Right kidney (tissue), 1 donor: Measurements from ENCODE around the gene ADAMTS3.
A peak's percentile ranks its signal among the peaks of the same experiment; 100 is the strongest.
"Not testable (repeated sequence)": the region's sequence is repeated elsewhere in the genome, so short reads cannot be mapped to it uniquely, and the experiment has no call there.

Source experiments
- DNase-seq: peaks from one replicate; pipeline ENCODE4 v3.0.0-alpha.2; 2016

The ADAMTS3 gene

GRCh38 chr4:72553540-72554337, 15.3 kb downstream of the ADAMTS3 start:
- no peak for DNase-seq

DNA sequence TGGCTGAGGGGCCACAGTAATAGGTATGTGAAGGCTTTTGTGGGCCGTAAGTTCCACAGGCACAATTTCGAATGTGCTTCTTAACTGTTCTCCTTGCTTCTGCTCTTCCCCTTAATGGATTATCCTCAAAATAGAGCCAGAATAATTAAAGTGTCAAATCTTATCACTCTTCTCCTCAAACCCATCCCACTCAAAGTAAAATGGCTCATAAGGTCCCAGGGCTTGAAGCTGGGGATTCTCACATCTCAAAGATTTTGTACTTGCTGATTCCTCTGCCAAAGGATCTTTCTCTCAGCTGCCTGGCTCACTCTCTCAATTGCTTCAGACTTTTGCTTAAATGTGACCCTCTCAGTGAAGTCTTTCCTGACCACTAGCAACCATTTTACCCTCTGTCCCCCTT, 16.6 kb downstream of the ADAMTS3 start:
- no peak for DNase-seq

DNA sequence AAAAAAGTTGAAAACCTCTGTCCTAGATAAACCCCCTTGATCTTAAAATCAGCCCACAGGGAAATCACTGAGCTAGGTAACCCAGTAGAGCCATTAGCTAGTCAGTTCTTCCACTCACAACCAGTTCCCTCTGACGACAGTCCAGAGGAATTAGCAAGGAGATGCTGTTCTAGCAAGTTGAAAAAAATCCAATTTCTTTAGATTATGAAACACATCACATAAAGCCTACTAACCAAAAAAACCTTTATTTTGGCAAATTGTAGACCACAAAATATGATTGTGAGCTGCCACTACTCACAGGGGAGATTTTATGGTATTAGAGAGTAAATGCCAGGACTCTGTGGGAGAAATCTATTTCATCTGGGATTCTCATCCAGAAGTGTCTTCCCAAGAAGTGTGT, 22.6 kb downstream of the ADAMTS3 start:
- no peak for DNase-seq

GRCh38 chr4:72540694-72541093, 28.3 kb downstream of the ADAMTS3 start:
- not testable (repeated sequence) for DNase-seq

DNA sequence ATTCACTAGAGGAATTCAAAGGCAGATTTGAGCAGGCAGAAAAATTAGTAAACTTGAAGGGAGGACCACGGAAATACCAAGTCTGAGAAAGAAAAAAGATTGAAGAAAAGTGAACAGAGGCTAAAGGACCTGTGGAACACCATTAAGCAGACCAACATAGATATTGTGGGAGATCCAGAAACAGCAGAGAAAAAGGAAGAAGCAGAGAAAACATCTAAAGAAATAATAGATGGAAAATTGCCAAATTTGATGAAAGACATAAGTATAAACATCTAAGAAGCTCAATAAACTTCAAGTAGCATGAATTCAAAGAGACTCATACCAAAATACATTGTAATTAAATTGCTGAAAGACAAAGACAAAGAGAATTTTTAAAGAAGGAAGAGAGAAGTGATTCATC, 31.0 kb downstream of the ADAMTS3 start:
- no peak for DNase-seq

- no peak for DNase-seq
Measured at GRCh38 chr4:72536443-72536842, 32.6 kb downstream of the ADAMTS3 start.

DNA sequence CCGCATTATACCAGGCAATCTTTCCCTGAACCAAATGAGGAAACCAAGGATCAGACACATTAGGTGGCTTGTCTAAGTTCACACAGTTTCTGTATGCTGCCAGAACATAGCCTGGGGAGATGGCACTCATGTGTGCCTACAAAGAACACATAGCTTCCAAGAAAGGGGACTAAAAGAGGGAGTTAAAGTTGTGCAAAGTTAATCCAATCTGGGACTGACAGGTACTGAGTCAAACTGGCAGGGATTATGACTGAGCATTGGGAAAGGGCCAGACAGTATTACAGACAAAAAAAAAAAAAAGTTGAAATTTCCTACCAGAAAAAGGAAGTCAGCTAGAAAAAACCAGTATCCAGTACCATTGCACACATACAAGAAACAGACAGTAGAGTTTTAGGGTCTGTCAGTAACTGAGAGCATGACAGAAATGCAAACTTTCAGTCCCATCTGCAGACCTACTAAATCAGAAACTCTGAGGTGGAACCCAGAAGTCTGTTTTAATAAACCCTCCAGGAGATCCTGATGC, 37.2 kb downstream of the ADAMTS3 start:
- no peak for DNase-seq

GRCh38 chr4:72531322-72531721, 37.7 kb downstream of the ADAMTS3 start:
- no peak for DNase-seq

DNA sequence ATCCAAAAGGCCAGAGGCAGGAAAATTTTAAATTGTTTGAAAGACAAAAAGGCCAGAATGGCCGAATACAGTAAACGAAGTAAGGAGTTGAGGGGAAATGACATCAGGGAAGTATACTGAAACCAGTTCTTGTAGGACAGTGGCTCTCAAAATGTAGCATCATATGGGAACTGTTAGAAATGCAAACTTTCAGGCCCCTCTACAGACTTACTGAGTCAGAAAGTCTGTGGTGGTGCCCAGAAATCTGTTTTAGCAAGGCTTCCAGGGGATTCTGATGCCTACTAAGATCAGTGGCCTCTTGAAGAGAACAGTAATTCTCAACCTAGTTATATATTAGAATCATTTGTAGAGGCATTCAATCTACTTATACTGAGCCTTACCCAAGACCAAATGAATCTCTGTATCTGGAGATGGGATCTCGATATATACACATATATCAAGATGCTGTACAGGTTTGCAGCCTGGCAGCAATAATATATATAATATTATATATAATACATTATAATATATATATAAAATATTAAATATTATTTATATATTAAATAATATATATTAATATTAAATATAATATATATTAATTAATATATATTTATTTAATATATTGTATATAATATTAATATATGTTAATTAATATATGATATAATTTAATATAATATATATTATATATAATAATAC, 39.7 kb downstream of the ADAMTS3 start:
- DNase-seq = no peak

- DNase-seq = no peak
Measured at GRCh38 chr4:72527038-72527646, 41.9 kb downstream of the ADAMTS3 start.

DNA sequence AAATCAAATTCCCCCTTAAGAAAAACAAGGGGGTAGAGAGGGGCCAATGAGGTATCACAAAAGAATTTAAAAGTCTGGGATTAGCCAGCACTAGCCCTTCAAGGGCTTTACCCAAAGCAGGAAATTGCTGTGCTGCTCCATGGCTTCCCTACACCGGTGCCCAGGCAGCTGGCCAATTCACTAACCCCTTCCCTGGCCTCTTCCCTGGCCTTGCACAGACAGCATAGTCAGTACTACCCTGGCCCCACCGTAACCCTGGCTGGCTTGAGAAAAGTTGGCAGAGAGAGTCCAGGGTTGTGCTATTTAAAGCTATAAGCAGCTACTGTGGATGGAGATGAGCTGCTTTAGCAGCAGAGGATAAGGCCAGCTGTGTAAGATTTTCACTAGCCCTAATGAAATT, 43.1 kb downstream of the ADAMTS3 start:
- DNase-seq = no peak

GRCh38 chr4:72522440-72522839, 46.6 kb downstream of the ADAMTS3 start:
- no peak for DNase-seq

DNA sequence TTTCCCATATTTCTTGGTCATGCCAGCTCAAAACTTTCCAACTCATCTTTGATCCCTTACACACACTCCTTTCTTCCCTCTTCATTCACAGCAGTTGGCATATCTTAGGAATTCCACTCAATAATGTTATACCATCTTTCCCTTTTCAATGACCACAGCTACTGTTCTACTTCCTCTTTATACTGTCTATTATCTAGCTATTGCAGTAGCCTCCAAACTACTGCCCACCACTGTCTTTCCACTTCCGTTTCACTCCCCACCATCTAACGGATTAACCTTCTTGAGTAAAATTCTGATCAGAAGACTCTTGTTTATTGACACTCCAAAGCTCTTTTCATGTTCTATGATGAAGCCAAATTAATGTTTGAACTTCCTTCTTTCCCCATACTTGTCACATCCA, 55.8 kb downstream of the ADAMTS3 start:
- no peak for DNase-seq

DNA sequence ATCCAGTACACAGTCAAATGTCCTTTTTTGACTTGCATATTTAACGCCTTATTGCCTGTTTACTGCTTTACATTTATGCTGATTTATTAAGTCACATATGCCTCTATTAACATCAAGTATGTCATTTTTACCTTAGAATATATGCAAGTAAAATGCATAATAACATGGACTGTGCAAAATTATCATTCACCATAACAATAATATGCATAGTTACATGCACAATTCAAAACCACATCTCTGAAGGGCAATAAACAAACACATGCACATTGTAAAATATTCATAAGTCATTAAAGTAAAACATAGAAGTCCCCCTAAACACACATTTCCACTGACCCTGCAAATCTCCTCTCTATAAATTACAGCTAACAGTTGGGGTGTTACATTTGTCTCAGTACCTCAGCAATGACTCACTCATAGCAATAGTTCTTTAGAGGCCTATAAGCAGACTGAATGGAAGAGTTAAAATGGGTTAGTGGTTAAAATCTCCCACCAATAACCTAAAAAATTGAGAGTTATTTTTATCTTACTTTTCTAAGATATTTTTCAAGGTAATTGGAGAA, 61.1 kb downstream of the ADAMTS3 start:
- no peak for DNase-seq

DNA sequence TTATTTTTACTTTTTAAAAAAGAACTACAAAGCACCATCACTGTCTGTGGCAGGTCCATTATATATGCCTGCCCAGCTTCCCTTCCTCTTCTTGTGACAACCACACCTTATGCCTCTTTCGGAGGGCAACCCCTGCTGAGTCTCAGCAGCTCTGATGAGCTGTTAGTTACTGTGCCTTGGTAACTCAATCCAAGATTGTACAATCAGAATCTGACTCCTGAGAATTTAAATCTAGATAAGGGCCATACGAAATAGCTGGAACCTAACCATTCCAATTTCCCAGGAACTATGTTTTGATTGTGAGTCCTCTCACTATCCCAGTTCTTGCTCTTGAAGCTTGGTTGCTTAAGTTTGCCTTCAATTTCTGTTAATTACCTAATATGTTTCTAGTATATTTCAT, 61.9 kb downstream of the ADAMTS3 start:
- DNase-seq = no peak

DNA sequence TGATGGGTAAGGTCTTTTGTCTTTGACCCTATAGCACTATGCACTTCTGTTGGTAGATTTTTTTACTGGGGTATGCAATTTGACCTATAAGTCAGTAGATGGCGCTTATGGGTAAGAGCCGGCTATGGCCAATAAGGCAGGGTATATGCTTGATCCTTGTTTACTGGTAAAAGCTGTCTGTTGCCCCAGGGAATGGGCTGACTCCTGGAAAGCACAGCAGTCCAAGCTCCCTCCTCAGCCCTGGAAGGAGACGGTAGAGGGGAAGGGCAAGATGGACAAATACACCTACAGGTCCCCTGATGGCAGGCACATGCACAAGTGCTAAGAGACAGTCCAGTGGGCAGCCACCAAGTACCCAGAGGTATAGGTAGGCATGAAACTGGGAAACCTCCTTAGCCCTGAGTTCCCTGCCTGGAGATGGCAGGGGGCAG, 63.7 kb downstream of the ADAMTS3 start:
- peak; percentile 16 for DNase-seq

DNA sequence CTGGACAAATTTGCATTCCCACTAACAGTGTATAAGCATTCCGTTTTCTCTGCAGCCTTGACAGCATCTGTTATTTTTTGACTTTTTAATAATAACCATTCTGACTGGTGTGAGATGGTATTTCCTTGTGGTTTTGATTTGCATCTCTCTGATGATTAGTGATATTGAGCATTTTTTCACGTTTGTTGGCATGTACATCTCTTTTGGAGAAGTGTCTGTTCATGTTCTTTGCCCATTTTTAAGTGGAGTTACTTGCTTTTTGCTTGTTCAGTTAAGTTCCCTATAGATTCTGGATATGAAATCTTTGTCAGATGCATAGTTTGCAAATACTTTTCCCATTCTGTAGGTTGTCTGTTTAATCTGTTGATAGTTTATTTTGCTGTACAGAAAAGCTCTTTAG, 68.8 kb downstream of the ADAMTS3 start:
- no peak for DNase-seq

GRCh38 chr4:72496119-72496518, 72.9 kb downstream of the ADAMTS3 start:
- DNase-seq = no peak

GRCh38 chr4:72494156-72494555, 74.9 kb downstream of the ADAMTS3 start:
- no peak for DNase-seq

DNA sequence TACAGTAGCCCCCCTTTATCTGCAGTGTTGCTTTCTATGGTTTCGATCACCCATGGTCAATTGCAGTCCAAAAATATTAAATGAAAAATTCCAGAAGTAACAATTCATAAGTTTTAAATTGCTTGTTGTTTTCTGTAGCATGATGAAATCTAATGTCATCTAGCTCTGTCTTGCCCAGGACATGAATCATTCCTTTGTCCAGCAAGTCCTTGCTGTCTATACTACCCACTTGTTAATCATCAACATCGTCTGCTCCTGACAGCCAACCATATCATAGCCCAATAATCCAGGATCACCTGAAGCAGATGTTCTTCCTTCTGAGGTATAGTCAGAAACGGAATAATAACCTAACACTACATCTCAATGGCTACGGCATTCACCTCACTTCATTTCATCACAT, 79.8 kb downstream of the ADAMTS3 start:
- no peak for DNase-seq

GRCh38 chr4:72486991-72487390, 82.0 kb downstream of the ADAMTS3 start:
- no peak for DNase-seq

DNA sequence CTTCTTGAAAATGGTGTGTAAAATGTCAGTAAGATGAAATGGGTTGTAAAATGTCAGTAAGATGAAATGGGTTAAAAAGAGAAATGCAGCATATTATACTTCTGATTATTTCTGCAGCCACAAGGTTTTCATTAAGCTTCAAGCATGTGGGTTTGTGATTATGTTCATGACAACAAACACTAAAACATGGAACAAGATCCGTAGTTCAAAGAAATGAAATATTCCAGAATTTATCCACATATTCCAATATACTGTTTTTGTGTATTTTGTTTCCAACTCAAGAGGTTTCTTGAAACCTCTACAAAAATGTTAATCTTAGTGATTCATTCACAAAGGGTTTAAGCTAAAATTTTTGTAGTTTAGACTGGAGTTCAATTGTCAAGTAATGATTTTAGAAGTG, 84.0 kb downstream of the ADAMTS3 start:
- no peak for DNase-seq

GRCh38 chr4:72473434-72473900, 95.6 kb downstream of the ADAMTS3 start:
- no peak for DNase-seq
